Effector CD8-positive, alpha-beta T cell (primary cell): ENCODE results near the gene LRRC58.
A peak's percentile ranks its signal among the peaks of the same experiment; 100 is the strongest.
"Not testable (repeated sequence)": the region's sequence is repeated elsewhere in the genome, so short reads cannot be mapped to it uniquely, and the experiment has no call there.

Experiments
- DNase-seq: peaks from one replicate; lab custom pipeline; 2025; lab: John Stamatoyannopoulos, UW
- total RNA-seq, 4 experiments: gene quantifications; one replicate each; lab custom pipeline; 2026; lab: John Stamatoyannopoulos, UW

LRRC58 gene
- total RNA-seq = 66.4 to 88.7 (median 74.3) reads per million in 4 experiments

DNA sequence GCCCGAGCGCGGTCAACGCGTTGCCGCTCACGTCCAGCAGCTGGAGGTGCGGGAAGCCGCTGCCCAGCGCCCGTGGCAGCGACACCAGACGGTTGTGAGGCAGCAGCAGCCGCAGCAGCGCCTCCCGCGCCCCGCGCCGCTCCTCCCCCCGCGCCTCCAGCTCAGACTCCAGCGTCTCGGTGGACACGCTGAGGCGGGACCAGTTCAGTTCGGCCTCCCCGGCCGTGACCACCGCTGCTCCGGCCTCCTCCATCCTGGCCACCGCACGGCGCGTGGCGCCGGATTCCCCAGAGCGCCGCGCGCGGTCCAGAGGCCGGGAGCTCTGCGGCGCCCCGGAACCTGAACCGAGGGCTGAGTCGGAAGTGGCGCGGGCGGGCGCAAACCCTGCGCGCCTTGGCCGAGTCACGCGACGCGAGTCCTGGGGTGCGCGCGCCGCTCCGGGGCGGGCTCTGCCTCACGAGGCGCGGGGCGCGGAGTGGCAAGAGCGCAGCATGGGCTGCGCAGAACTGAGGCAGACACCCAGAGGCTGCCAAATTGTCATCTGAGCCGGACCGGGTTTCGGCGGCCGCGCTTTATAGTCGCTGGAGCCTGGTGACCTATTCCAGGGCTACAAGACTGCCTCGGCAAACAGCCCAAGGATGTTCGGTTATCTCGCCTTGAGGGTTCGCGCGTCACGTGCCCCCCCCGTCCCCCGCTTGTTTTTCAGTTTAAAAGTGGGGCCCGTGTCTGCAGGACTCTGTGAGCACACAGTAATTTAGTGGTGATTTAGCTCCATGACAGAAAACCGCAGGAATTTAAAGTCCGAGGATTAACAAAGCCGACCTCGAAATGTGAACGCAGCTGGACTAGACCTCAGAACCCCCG is at the start of gene LRRC58:
Gene LRRC58, minus strand, starts transcription at position 364 of the 864 bp plus-strand sequence. Its CDS starts 111 bp downstream, at position 253.
- peak; percentile 79 for DNase-seq

DNA sequence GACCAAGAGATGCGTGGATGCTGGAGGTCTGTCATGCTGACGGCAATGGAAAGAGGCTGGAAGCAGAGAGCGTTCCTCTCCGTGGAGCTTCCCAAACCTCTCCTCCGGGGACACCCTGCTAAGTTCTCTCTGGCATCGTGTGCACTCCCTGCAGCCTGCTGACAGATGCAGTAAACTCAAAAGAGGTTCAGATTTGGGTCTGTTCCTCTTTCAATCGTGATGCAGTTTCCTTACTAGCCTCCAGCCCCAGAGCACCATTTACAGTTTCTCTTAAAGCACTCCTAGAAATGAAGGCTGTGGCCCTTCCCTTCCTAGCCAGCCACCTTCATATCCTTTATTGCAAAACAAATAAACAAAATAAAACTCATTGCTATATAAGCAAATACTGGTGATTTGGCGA is 47.3 kb upstream of the LRRC58 start:
- no peak for DNase-seq

DNA sequence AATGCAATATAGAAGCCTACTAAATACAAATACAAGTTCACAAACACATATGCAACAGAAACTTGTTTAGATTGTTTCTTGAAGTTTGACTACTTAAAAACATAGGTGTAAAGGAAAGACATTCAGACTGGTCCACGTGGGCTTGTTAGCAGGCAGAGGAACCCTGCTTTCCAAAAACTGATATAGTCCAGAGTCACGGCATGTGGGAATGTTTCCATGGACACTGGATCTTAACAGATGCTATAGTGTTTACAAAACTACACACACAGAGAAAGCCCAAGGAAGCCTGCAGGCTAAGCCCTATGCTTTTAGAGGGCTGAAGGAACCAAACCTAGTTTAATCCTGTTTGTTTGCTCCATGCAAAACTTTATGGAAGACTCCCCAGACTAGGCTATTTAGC is 45.2 kb upstream of the LRRC58 start:
- no peak for DNase-seq

DNA sequence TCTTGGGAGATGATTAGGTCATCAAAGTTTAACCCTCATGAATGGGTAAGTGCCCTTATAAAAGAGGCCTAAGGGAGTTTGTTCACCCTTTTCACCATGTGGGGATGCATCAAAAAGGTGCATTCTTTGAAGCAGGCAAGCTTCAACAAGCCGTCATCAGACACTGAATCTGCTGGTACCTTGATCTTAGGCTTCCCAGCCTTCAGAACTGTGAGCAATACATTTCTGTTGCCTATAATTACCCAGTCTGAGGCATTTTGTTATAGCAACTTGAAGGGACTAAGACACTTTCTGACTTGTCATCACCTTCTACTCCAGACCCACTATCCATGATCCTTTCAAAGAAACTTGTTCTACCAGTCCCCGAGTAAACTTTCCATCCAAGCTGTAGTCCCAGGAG is 44.6 kb upstream of the LRRC58 start:
- DNase-seq = no peak

DNA sequence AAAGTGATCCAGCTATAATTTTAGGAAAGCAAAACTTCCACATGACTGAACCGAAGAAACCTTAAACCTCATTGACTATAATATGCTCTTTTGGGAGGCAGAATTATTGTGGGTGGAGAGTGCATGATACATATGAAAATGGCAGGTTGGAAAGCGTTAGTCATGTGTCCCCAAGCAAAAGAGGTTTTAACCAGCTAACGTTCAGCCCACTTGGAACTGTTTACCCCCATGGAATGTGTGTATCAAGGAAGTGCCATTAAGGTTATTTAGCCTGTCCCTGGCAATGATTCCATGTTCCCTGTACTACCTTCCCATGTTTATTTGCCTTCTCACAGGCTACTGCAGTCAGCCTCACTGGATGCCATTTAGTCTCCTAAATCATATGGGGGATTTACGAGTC is 44.1 kb upstream of the LRRC58 start:
- DNase-seq = no peak

DNA sequence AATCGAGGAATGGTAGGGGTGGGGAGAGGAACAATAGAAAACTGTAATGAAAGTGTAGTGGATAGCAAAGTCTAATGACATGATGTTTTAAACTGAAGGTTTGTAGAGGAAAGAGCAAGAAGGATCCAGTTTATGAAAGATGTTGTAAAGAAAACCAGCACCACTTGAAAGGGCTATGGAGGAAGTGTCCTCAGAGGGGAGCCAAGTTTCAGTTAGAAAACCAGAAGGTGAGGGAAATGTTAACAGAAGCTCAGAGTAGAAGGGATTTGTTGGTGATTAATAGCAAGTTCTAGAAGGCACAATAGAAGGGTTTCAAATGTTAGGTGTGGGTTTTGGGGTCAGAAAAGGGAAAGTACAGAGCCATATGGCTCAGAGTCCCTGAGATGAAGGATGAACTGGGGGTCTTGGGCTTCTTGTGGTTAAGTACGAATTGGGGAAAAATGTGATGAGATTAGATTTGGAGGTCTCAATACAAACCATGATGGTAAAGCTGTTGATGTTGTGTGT is 33.8 kb upstream of the LRRC58 start:
- no peak for DNase-seq

DNA sequence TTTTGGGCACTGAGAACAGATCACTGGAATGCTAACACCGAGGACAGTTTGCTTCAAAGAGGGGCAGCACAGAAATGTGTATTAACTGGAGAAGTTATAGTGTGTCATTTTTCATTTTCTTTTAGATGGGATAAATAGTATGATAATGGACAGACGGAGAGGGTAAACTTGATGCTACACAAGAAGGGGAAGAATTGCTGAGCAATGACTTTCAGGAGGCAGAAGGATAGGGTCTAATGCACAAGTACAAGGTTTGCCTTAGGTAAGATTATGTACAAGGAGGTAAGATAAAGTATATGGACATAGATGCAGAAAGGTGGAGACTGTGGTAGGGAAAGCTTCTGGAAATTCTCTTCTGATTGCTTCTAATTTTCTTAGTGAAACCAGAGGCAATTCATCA is 32.3 kb upstream of the LRRC58 start:
- DNase-seq = no peak

DNA sequence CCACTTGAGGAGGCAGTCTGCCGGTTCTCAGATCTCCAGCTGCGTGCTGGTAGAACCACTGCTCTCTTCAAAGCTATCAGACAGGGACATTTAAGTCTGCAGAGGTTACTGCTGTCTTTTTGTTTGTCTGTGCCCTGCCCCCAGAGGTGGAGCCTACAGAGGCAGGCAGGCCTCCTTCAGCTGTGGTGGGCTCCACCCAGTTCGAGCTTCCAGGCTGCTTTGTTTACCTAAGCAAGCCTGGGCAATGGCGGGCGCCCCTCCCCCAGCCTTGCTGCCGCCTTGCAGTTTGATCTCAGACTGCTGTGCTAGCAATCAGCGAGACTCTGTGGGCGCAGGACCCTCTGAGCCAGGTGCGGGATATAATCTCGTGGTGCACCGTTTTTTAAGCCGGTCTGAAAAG is 28.8 kb upstream of the LRRC58 start:
- DNase-seq = not testable (repeated sequence)

DNA sequence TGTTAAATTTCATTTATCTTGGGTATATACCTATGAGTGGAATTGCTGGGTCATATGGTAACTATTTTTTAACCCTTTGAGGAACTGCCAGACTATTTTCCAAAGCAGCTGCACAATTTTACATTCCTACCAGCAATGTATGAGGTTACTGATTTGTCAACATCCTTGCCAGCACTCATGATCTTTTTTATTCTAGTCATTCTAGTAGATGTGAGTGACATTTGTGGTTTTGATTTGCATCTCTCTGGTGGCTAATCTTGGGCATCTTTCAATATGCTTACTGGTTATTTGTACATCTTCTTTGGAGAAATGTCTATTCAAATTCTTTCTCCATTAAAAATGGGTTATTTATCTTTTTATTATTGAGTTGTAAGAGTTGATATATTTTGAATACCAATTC is 21.3 kb upstream of the LRRC58 start:
- DNase-seq = no peak

DNA sequence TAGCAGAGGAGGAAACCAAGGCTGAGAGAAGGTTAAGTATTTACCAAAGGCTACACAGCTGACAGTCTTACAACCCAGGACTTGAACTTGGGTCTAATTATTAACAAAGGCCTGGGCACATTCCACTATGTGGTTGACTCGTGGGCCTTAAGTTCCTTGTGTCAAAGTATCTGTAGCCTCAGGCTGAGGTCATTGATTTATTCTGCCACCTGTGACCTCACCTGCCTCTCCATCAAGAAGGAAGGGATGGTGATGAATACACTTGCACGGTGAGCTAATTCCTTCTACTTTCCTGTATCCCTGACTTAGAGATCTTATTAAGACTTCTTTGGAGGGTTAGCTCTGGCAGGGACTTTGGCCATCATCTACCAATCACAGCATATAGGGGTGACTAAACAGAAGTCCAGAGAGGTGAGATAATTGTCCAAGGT is 19.9 kb upstream of the LRRC58 start:
- DNase-seq = no peak

DNA sequence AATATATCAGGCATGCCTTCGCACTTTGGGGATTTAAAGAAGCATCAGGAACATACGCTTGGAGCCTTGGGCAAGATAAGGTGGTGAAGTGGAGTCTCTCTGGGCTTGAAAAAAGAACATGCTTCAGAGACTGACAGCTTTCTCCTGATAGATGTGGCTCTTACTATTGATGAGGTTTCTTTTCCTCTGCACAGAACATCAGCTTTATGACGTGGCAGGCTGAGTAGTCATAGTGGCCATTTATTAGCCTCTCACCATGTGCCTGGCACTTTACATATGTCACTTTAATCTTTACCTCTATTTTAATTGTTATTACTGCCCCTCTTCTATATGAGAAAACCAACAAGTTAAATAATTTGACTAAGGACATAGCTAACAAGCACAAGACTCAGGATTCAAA is 19.0 kb upstream of the LRRC58 start:
- DNase-seq = no peak

DNA sequence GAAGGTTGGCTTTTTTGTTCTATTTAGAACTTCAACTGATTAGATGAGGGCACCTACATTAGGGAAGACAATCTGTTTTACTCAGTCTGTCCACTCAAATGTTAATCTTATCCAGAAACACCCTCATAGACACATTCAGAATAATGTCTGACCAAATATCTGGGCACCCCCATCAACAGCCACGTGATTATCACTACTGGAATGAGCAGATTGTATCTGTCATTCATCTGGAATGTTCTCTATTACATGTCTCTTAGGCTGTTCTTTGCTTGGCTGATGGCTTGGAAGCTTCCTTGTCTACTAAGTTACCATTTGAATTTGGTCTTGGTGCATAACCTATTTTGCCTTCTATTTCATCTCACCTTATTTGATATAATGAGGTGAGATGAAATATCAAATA is 15.7 kb upstream of the LRRC58 start:
- no peak for DNase-seq

DNA sequence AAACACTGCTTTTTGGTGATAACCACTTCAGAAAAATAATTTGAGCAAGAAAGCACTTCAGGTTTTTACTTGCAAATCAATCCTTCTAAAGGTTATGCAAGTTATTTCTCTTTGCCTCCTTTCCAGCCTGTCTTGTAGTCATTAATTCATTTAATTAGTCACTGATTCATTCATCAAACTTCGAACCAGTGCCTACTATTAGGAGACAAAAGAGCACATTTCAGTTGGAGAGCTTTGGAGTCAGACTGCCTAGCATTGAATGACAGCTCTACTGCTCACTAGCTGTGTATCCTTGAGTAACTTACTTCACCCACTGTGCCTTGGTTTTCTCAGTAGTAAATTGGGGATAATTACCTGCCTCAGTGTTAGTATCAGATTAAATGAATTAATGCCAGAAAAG is 14.9 kb upstream of the LRRC58 start:
- no peak for DNase-seq

DNA sequence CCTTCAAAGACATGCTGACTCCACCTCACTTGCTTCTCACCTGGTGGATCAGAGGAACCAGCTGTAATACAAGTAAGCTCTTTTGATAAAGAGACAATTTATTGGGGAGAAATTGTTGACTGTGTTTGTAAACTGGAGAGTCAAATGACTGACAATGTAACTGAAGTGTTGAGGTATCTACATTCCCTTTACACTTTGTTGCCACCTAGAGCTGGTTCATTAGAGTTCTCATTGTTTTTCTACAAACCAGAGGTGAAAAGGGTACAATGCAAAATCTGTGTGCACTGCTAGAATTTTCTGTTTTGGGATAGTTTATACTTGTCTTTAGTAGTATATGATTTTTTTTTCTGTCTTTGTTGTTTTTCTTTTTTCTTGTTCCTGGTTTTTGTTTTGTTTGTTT is 8.7 kb upstream of the LRRC58 start:
- no peak for DNase-seq

DNA sequence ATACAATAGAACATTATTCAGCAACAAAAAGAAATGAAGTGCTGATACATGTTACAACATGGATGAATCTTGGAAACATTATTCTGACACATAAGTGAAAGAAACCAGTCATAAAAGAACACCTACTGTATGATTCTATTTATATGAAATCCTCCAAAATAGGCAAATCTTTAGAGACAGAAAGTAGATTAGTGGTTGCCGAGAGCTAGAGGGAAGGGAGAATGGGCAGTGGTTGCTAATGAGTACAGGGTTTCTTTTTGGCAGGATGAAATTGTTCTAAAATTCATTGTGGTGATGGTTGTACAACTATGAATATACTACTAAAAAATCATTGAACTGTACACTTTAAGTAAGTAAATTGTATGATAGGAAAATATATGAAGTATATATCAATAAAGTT is 6.3 kb upstream of the LRRC58 start:
- no peak for DNase-seq

DNA sequence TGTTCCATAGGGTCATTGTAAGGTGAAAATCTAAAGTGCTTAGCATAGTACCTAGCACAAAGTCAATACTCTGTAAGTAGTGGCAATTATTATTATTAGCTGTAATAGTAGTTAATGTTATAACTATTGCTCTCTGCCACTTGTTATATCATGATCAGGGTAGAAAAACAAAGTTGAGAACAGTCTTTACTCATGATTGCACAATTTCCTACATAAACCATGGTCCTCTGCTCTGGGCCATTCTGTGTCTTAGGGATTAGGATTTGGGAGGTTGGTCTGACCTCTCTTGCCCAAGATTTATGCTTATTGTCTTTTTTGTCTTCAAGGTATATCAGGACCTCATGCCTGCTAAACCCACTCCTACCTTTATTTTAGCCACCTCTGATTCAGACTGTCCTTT is 4.3 kb upstream of the LRRC58 start:
- no peak for DNase-seq

DNA sequence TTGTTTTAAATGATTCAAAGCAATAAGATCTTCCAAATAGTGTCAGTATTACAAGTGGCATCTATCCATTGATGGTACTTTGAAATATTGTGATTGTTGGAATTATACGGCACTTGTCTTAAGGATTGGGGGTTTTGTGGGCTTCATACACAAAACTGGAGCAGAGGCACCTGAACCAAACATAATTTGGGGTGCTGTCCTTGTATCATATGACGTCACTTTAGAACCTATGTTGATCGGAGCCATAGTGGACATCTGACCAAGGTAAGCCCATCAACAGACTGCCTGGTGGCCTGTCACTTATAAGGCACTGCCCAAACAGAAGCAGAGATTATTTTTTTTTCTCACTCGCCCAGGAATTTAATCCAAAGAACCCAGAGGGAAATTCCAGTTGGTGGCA is 2.9 kb upstream of the LRRC58 start:
- no peak for DNase-seq

DNA sequence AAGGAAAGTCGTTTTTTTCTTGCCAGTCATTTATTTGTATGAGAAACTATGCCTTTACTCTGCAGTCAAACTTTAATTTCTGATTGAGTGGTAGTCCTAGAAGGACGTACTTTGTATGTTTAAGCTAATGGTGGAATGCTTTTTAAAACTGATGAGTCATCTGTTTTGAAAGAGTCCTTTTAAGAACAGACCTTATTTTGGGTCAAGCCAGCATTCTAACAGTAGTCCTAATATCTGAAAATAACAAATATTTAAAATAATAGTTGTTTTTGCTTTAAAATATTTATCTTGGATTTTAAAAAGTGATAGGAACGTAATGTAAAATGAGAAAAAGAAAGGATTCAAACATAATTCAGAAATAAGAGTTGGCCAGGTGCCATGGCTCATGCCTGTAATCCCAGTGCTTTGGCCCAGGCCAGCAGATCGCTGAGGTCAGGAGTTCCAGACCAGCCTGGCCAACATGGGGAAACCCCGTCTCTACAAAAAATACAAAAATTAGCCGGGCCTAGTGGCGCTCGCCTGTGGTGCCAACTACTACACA is 1.3 kb upstream of the LRRC58 start:
- no peak for DNase-seq

DNA sequence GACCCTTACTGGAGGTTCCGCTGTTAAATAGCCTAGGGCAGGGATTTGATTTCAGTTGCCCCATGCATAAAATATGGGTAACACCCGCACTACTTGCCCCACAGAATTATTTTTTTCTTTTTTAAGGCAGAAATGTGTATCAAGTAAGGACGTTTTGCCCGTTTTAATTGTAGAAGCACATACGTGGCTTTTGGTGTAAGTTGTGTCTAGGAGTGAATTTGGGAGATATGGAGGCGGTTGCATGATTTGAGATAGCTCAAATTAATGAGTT is 636 bp upstream of the LRRC58 start:
- DNase-seq = no peak

DNA sequence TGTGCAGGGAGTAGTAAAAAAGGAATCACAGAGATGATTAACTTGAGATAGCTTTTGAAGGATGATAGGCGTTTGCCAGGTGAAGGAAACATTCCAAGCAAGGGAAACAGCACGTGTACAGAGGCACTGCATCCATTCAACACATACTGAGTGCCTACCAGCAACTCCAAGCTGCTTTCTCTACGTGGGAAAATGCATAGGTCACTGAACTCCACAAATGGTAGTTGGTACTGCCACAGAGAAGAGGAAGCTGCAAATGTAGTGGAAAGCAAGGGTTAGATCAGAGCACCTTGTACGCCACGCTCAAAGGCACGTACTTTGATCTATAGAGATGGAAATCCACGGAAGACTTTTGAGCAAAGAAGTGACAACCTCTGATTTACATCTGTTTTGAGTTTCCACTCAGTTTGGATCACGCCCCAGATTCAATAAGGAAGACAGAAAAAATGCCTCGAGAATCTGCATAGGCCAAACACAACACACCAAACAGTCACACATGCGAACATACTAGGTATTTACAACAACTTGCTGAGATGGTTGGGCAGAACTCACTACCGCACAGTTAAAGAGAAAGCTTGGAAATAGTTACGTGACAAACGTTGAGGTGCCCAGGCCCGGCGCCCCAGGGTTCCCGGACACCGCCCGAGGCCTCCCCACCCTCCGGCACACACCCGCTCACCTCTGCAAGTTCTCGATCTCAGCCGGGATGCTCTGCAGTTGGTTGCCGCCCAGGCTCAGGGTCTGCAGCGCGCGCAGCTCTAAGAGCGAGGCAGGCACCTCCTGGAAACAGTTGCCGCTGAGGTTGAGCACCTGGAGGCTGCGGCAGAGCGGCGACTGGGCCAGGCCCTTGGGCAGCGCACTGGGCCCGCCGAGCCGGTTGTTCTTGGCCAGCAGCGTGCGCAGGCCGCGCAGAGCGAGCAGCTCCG is 826 bp downstream of the LRRC58 start:
- peak; percentile 29 for DNase-seq

DNA sequence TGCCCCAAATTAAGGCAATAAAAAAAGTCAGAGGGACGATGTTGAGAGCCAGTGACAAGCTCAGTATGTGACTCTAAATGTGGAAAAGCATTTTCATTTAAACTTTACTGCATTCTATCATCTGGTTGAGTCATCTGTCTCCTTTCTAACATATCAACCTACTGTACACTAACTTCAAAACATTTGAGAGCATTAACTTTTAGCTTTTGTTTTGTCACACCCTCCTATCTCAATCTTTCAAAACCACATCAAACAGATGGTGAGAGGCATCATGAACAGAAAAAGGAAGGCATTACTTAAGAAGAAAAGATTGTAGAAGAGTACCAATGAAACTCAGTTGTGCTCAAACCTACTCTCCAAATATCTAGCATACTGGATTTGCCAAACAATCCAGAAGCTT is 4.8 kb downstream of the LRRC58 start:
- no peak for DNase-seq

DNA sequence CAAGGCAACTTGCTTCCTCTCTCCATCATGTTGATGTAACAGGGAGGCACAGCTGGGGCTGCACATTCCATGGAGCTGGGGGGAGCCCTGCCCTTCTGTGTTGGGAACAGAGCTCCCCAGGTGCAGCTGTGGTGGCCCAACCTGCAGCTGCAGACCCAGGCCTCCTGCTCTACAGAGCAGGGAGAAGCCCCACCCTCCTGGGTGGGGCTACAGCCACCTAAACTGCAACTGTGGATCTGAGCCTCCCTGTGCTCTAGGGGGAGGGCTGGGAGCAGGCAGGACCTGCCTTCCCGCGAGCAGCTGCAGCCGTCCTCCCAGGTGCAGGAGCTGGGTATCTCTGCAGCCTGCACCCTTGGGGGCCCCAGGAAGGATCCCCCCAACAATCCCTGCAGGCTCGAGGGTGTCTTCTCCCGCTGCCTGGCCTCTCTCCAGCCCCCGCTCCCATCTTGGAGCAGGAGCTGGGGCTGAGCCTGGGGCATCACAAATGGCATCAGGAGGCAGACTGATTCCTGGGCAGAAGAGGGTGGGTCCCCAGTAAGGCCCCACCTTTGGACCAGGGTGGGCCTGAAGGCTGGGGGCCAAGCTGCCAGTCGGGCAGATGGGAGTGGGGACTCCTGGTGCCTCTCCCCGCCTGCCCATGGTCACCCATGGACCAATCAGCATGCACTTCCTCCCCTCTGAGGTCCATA is 7.4 kb downstream of the LRRC58 start:
- no peak for DNase-seq
